Endodermal cell (in vitro differentiated cells): ENCODE results near the gene MBP. TPM values are rescaled to one million over a fixed set of nuclear protein-coding genes. Genes with fewer than 3 reads are reported as not detected.

Experiments used
- DNase-seq: peaks from one replicate; pipeline ENCODE4 v3.0.0-alpha.2; 2017
- H3K27ac ChIP-seq: 2 replicates; pipeline ENCODE4 v1.5.1; 2013; ENCODE audit warnings: mild to moderate bottlenecking, low read depth, low read length, moderate library complexity
- H3K27me3 ChIP-seq: 2 replicates; pipeline ENCODE4 v1.6.1; 2013; ENCODE audit warnings: mild to moderate bottlenecking, low read length, moderate library complexity; ENCODE audit not compliant: insufficient read depth, control insufficient read depth, poor library complexity, severe bottlenecking
- H3K36me3 ChIP-seq: 2 replicates; pipeline ENCODE4 v1.7.0; 2013; ENCODE audit warnings: mild to moderate bottlenecking, low read length, moderate library complexity; ENCODE audit not compliant: control insufficient read depth, insufficient read depth
- H3K4me1 ChIP-seq: one replicate; pipeline ENCODE4 v1.7.0; 2013; ENCODE audit warnings: low read length; ENCODE audit not compliant: control insufficient read depth, insufficient read depth
- H3K4me3 ChIP-seq: 2 replicates; pipeline ENCODE4 v1.5.1; 2013; ENCODE audit warnings: mild to moderate bottlenecking, low read length, moderate library complexity
- H3K9ac ChIP-seq: 2 replicates; pipeline ENCODE4 v1.6.1; 2013; ENCODE audit warnings: mild to moderate bottlenecking, low read length, moderate library complexity; ENCODE audit not compliant: poor library complexity, severe bottlenecking; ENCODE audit errors: extremely low read depth
- H3K9me3 ChIP-seq: 2 replicates; pipeline ENCODE4 v1.6.1; 2013; ENCODE audit warnings: mild to moderate bottlenecking, low read length, moderate library complexity; ENCODE audit not compliant: control insufficient read depth
- H3K27ac Mint-ChIP-seq: 2 replicates; pipeline ENCODE4 v1.8.0; 2020; ENCODE audit warnings: mixed read lengths
- H3K27me3 Mint-ChIP-seq: 2 replicates; pipeline ENCODE4 v1.8.0; 2021; ENCODE audit warnings: mild to moderate bottlenecking, mixed read lengths; ENCODE audit not compliant: insufficient read depth
- H3K36me3 Mint-ChIP-seq: 2 replicates; pipeline ENCODE4 v1.8.0; 2020; ENCODE audit warnings: low read depth, mixed read lengths
- H3K4me1 Mint-ChIP-seq: 2 replicates; pipeline ENCODE4 v1.8.0; 2020; ENCODE audit warnings: mixed read lengths
- H3K4me3 Mint-ChIP-seq: 2 replicates; pipeline ENCODE4 v1.8.0; 2020; ENCODE audit warnings: mild to moderate bottlenecking, moderate library complexity, mixed read lengths
- H3K9me3 Mint-ChIP-seq: 2 replicates; pipeline ENCODE4 v1.8.0; 2020; ENCODE audit warnings: mild to moderate bottlenecking, mixed read lengths
- CTCF ChIP-seq: fragments of 200-600 bp; sonication (generic); conservative IDR thresholded peaks from 2 replicates; pipeline ENCODE4 v1.5.0; 2021; ENCODE audit warnings: antibody characterized with exemption, mild to moderate bottlenecking
- WGBS, 2 experiments: methylation state at CpG; one replicate each; pipeline versions ENCODE4 v1.1.5 to v1.1.7; 2013; ENCODE audit warnings: missing lambda C conversion rate in 2 of 2, mixed read lengths in 1 of 2; ENCODE audit not compliant: insufficient coverage in 1 of 2, insufficient read length in 1 of 2; 5-methylcytosine and 5-hydroxymethylcytosine counted together
- total RNA-seq, 2 donors: library from RNA; stranded (reverse); fragmentation: NEBNext Ultra II Directional in 1 of 2; extraction: Animal tissue kit (Norgen Biotek cat#: 25700) in 1 of 2; gene quantifications; 2 replicates in 1 of 2; 3 replicates in 1 of 2; pipeline ENCODE4 v1.2.1, GENCODE V29; 2021

MBP gene
- total RNA-seq, 2 donors from 2014 or later = 16.3 to 19.0 TPM

DNA sequence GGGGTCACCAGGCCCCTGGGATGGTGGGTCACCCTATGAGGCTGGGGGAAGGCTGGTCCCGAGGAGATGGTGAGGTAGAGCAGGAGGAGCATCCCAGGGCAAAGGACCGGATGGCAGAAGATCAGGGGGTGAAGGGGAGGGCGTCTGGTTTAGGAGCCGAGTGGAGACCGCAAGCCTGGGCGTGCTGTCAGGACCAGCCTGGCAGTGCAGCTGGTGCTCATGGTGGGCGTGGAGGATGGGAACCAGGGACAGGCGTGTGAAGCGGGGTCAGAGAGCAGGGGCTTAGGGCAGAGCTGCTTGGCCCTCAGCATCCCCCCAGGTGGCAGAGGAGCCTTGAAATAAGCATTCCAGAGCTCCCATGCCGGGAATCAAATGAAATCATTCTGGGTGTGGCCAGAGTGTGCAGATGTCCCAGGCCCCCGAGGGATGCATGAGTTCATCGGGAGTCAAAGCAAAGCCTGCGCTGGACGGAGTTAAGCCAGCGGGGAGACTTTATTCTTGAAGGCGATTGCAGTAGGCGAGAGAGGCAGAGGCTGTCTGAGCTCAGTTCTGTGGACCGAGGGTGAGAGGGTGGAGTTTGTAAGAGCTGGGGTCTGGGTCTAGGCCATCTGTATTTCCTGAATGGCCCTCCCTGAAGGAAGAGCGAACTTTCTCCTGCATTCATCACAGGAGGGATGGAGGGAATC, 33.1 kb upstream of the MBP start:
- Mint-ChIP-seq H3K4me3 (no peak overlapping the region), H3K27ac (no peak overlapping the region), H3K36me3 (no peaks in the 10 kb centered on the region), H3K4me1 (peaks cover 18% of the 10 kb centered on the region), H3K27me3 (no peaks in the 10 kb centered on the region), H3K9me3 (no peaks in the 10 kb centered on the region)
- H3K4me3 ChIP-seq = no peak overlapping the region
- no peaks in the 10 kb centered on the region for H3K27me3 ChIP-seq
- no peaks in the 10 kb centered on the region for H3K4me1 ChIP-seq
- no peaks in the 10 kb centered on the region for H3K9me3 ChIP-seq
- WGBS, 2 experiments = 84 to 87% methylated on average over 18 to 19 of the region's 19 CpGs
- no peak for TF ChIP-seq CTCF
- H3K36me3 ChIP-seq = no peaks in the 10 kb centered on the region
- DNase-seq = no peak
- no peak overlapping the region for H3K27ac ChIP-seq
- H3K9ac ChIP-seq = no peak overlapping the region

GRCh38 chr18:77164763-77165485, 32.3 kb upstream of the MBP start:
- H3K4me1 ChIP-seq = no peaks in the 10 kb centered on the region
- H3K4me3 ChIP-seq = no peak overlapping the region
- DNase-seq = no peak
- 91 to 94% methylated on average over 15 to 20 of the region's 20 CpGs for WGBS, 2 experiments
- Mint-ChIP-seq H3K4me1 (peaks cover 25% of the 10 kb centered on the region), H3K27ac (no peak overlapping the region), H3K9me3 (no peaks in the 10 kb centered on the region), H3K27me3 (no peaks in the 10 kb centered on the region), H3K36me3 (no peaks in the 10 kb centered on the region), H3K4me3 (no peak overlapping the region)
- no peak overlapping the region for H3K9ac ChIP-seq
- no peaks in the 10 kb centered on the region for H3K9me3 ChIP-seq
- no peaks in the 10 kb centered on the region for H3K27me3 ChIP-seq
- H3K36me3 ChIP-seq = no peaks in the 10 kb centered on the region
- TF ChIP-seq CTCF = no peak
- H3K27ac ChIP-seq = no peak overlapping the region

GRCh38 chr18:77164026-77164425, 31.4 kb upstream of the MBP start:
- Mint-ChIP-seq H3K36me3 (no peaks in the 10 kb centered on the region), H3K4me3 (no peak overlapping the region), H3K27ac (no peak overlapping the region), H3K27me3 (no peaks in the 10 kb centered on the region), H3K9me3 (peaks cover 4% of the 10 kb centered on the region), H3K4me1 (peaks cover 23% of the 10 kb centered on the region)
- no peaks in the 10 kb centered on the region for H3K4me1 ChIP-seq
- no peak for DNase-seq
- no peaks in the 10 kb centered on the region for H3K27me3 ChIP-seq
- no peaks in the 10 kb centered on the region for H3K9me3 ChIP-seq
- no peak overlapping the region for H3K9ac ChIP-seq
- WGBS, 2 experiments = 93 to 94% methylated on average over 9 to 13 of the region's 13 CpGs
- no peak for TF ChIP-seq CTCF
- H3K27ac ChIP-seq = no peak overlapping the region
- no peaks in the 10 kb centered on the region for H3K36me3 ChIP-seq
- H3K4me3 ChIP-seq = no peak overlapping the region
